HFF-Myc (cell line): ENCODE results near the gene XPNPEP2.

Experiments
- DNase-seq: peaks from one replicate; pipeline ENCODE4 v3.0.0-alpha.2; 2011; ENCODE audit warnings: low read depth; ENCODE audit errors: extremely low read depth
- H3K4me3 ChIP-seq: replicated peaks from 2 replicates; pipeline ENCODE4 v1.5.1; 2011; ENCODE audit warnings: low read depth, mild to moderate bottlenecking, control low read depth, low read length
- CTCF ChIP-seq: IDR thresholded peaks from 2 replicates; pipeline ENCODE4 v1.5.1; 2012; ENCODE audit warnings: mild to moderate bottlenecking, low read depth, low read length, control low read depth; ENCODE audit errors: missing control alignments

Gene XPNPEP2

GRCh38 chrX:129772796-129773431 is 34.1 kb downstream of the XPNPEP2 start:
- TF ChIP-seq CTCF, result no peak
- DNase-seq, result no peak
- H3K4me3 ChIP-seq, result no peak overlapping the region

GRCh38 chrX:129773649-129774458 is 35.1 kb downstream of the XPNPEP2 start:
- no peak overlapping the region for H3K4me3 ChIP-seq
- TF ChIP-seq CTCF, result no peak
- DNase-seq, result no peak

- no peak for TF ChIP-seq CTCF
- H3K4me3 ChIP-seq, result no peak overlapping the region
- no peak for DNase-seq
Observed at GRCh38 chrX:129777218-129778030, 38.6 kb downstream of the XPNPEP2 start.

GRCh38 chrX:129779086-129779672 is 40.4 kb downstream of the XPNPEP2 start:
- no peak overlapping the region for H3K4me3 ChIP-seq
- TF ChIP-seq CTCF, result no peak
- no peak for DNase-seq

GRCh38 chrX:129779747-129780146 is 41.0 kb downstream of the XPNPEP2 start, which contains the start of gene SASH3:
SASH3 (plus strand) TSS chrX:129779949; CDS start chrX:129780098, 149 bp downstream.
- no peak for DNase-seq
- TF ChIP-seq CTCF, result no peak
- H3K4me3 ChIP-seq, result no peak within 1 kb of the TSS

- H3K4me3 ChIP-seq, result no peak overlapping the region
- TF ChIP-seq CTCF, result no peak
- DNase-seq, result no peak
Observed at GRCh38 chrX:129780441-129781105, 41.8 kb downstream of the XPNPEP2 start.
